ENCODE measurements around the gene PRKCE. TPM values are rescaled to one million over a fixed set of nuclear protein-coding genes. Genes with fewer than 3 reads are reported as not detected.
A peak's percentile ranks its signal among the peaks of the same experiment; 100 is the strongest.

PRKCE gene
- total RNA-seq, 1 experiment from 2014 or later: 17.7 TPM

GRCh38 chr2:46030330-46030729 lies 378.9 kb downstream of the PRKCE start:
- no peak for TF ChIP-seq CTCF (IDR thresholded peaks at IDR 0.05; ENCODE audit: unreplicated experiment)
- BruUV-seq (replicated peaks): no TSS peak
- no peak for DNase-seq
- Mint-ChIP-seq H3K27me3 (ENCODE audit: unreplicated experiment) (no peaks in the 10 kb centered on the region), H3K4me1 (ENCODE audit: low read depth, unreplicated experiment) (peaks cover 17% of the 10 kb centered on the region), H3K36me3 (ENCODE audit: insufficient read depth, unreplicated experiment) (no peaks in the 10 kb centered on the region), H3K27ac (ENCODE audit: unreplicated experiment) (no peak overlapping the region), H3K9me3 (ENCODE audit: low read depth, unreplicated experiment) (no peaks in the 10 kb centered on the region), H3K4me3 (ENCODE audit: low read depth, unreplicated experiment) (no peak overlapping the region)
- intact Hi-C loops (cut with micrococcal nuclease; ENCODE audit: unreplicated experiment): no loop called here
- CTCF ChIA-PET: no interaction called here

GRCh38 chr2:46032161-46032813 lies 380.8 kb downstream of the PRKCE start:
- Mint-ChIP-seq H3K4me1 (ENCODE audit: low read depth, unreplicated experiment) (peaks cover 17% of the 10 kb centered on the region), H3K9me3 (ENCODE audit: low read depth, unreplicated experiment) (no peaks in the 10 kb centered on the region), H3K27me3 (ENCODE audit: unreplicated experiment) (no peaks in the 10 kb centered on the region), H3K4me3 (ENCODE audit: low read depth, unreplicated experiment) (no peak overlapping the region), H3K27ac (ENCODE audit: unreplicated experiment) (no peak overlapping the region), H3K36me3 (ENCODE audit: insufficient read depth, unreplicated experiment) (no peaks in the 10 kb centered on the region)
- DNase-seq: no peak
- CTCF ChIA-PET: no interaction called here
- intact Hi-C loops (cut with micrococcal nuclease; ENCODE audit: unreplicated experiment): no loop called here
- BruUV-seq (replicated peaks): no TSS peak
- no peak for TF ChIP-seq CTCF (IDR thresholded peaks at IDR 0.05; ENCODE audit: unreplicated experiment)

GRCh38 chr2:46032996-46033395 lies 381.5 kb downstream of the PRKCE start:
- no peak for DNase-seq
- intact Hi-C loops (cut with micrococcal nuclease; ENCODE audit: unreplicated experiment): no loop called here

DNA sequence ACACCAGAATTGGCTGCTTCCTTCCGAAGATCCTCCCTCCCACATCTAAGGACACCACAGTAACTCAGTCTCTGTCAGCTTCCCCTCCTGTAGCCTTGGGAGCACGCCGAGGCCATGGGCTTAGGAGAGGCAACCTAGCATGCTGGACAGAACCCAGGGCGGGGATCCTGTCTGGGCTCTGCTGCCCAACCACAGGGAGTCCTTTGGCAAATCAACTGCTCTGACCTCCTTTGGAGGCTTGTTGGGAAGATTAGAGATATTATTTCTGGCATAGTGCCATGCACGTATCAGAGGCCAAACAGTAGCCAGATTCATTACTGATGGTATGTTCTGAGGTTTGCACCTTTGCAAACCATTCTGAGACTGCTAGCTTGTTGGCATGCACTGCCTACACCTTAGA lies 383.1 kb downstream of the PRKCE start:
- intact Hi-C loops (cut with micrococcal nuclease; ENCODE audit: unreplicated experiment): no loop called here
- Mint-ChIP-seq H3K4me3 (ENCODE audit: low read depth, unreplicated experiment) (no peak overlapping the region), H3K27ac (ENCODE audit: unreplicated experiment) (no peak overlapping the region), H3K36me3 (ENCODE audit: insufficient read depth, unreplicated experiment) (no peaks in the 10 kb centered on the region), H3K4me1 (ENCODE audit: low read depth, unreplicated experiment) (peaks cover 36% of the 10 kb centered on the region), H3K27me3 (ENCODE audit: unreplicated experiment) (no peaks in the 10 kb centered on the region), H3K9me3 (ENCODE audit: low read depth, unreplicated experiment) (no peaks in the 10 kb centered on the region)
- DNase-seq: peak; percentile 36
- CTCF ChIA-PET: no interaction called here
- no peak for TF ChIP-seq CTCF (IDR thresholded peaks at IDR 0.05; ENCODE audit: unreplicated experiment)
- no TSS peak for BruUV-seq (replicated peaks)

More at GRCh38 chr2:46032996-46033395, 381.5 kb downstream of the PRKCE start:
- Mint-ChIP-seq H3K9me3 (ENCODE audit: low read depth, unreplicated experiment) (no peaks in the 10 kb centered on the region), H3K27me3 (ENCODE audit: unreplicated experiment) (no peaks in the 10 kb centered on the region), H3K36me3 (ENCODE audit: insufficient read depth, unreplicated experiment) (no peaks in the 10 kb centered on the region), H3K27ac (ENCODE audit: unreplicated experiment) (no peak overlapping the region), H3K4me3 (ENCODE audit: low read depth, unreplicated experiment) (no peak overlapping the region), H3K4me1 (ENCODE audit: low read depth, unreplicated experiment) (peaks cover 21% of the 10 kb centered on the region)
- CTCF ChIA-PET: no interaction called here
- no TSS peak for BruUV-seq (replicated peaks)
- no peak for TF ChIP-seq CTCF (IDR thresholded peaks at IDR 0.05; ENCODE audit: unreplicated experiment)

All from Calu3 (cell line).